ENCODE results near the gene OR12D1. TPM values are rescaled to one million over a fixed set of nuclear protein-coding genes. Genes with fewer than 3 reads are reported as not detected.

OR12D1 gene
- not detected for polyA plus RNA-seq (2012; ENCODE audit: insufficient read depth, insufficient read length, low read depth)

DNA sequence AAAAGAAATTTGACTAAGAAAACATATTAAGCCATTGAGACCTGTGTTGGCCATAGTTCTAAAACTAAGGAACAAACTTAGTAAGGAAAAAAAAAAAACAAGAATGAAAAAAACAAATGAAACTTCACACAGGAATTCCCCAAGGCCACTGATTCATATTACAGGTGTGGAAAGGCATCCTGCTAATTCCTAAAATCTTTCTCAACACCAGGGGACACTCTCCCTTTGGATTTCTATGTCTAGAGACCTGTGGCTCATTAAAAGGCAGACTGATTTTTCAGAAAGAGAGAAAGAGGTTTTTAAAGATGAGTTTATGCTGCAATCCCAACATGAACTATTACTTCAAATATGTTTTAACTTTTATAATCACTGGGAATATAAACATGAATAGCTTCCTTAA is at the start of gene OR12D1:
Gene OR12D1, plus strand, starts transcription at position 341 of the 400 bp plus-strand sequence.
- TF ChIP-seq, protein P1, sequence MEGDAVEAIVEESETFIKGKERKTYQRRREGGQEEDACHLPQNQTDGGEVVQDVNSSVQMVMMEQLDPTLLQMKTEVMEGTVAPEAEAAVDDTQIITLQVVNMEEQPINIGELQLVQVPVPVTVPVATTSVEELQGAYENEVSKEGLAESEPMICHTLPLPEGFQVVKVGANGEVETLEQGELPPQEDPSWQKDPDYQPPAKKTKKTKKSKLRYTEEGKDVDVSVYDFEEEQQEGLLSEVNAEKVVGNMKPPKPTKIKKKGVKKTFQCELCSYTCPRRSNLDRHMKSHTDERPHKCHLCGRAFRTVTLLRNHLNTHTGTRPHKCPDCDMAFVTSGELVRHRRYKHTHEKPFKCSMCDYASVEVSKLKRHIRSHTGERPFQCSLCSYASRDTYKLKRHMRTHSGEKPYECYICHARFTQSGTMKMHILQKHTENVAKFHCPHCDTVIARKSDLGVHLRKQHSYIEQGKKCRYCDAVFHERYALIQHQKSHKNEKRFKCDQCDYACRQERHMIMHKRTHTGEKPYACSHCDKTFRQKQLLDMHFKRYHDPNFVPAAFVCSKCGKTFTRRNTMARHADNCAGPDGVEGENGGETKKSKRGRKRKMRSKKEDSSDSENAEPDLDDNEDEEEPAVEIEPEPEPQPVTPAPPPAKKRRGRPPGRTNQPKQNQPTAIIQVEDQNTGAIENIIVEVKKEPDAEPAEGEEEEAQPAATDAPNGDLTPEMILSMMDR (IDR thresholded peaks at IDR 0.05; ENCODE audit: low read depth, low read length), result peak; percentile 7; the same call in 1 of the 2 replicates
- H3K4me1 ChIP-seq, result no peaks in the 10 kb centered on the region
- no peaks in the 10 kb centered on the region for H3K36me3 ChIP-seq
- no peaks in the 10 kb centered on the region for H3K27me3 ChIP-seq
- no peak within 1 kb of the TSS for H3K4me3 ChIP-seq (ENCODE audit: low read depth, low read length)
- no peak for DNase-seq
- H3K9me3 ChIP-seq, result no peaks in the 10 kb centered on the region

DNA sequence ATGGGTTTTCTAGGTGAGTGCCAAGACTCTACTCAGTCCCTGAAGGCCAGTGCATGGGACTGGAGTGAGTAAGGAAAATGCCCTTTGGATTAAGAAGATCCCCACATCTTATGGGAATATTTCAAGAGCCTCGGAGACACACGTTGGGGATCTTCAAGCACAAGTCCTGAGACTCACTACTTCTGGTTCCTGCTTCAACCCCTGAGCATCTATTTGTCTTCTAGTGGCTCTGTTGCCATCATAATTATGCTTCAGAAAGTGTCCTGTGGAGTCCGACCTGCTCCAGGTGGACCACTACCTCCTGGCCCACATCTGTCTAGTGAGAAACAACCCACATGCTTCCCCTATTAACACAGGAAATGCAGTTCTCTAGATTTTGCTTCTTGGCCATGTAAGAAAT is 46.0 kb upstream of the OR12D1 start, which contains the start of gene OR5V1:
Gene OR5V1, minus strand, starts transcription at position 101 of the 400 bp plus-strand sequence. CDS start 12,670 bp downstream, outside the sequence.
- no peak for DNase-seq
- TF ChIP-seq, protein P1 (IDR thresholded peaks at IDR 0.05; ENCODE audit: low read depth, low read length), result no peak
- Histone ChIP-seq H3K4me3 (ENCODE audit: low read depth, low read length) (no peak within 1 kb of the TSS), H3K9me3 (no peaks in the 10 kb centered on the region), H3K4me1 (no peaks in the 10 kb centered on the region), H3K36me3 (no peaks in the 10 kb centered on the region), H3K27me3 (no peaks in the 10 kb centered on the region)

DNA sequence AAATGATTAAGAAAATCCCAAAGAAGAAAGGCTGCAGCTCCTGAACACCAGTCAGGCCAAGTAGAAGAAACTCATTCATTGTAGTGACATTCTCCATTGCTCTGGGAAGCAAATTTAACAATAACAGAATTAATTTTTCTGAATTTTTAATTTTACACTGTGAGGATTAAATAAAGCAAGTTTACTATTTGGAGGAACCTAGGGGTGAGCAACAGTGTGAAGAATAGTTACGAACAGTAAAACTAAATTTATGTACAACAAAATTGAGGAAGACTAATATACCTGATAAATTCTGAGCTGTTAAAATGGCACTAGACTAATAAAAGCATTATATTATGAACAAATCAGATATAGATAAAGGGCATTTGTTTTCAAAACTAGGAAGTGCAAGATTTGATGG is 39.5 kb upstream of the OR12D1 start, which contains the start of gene OR12D3:
Gene OR12D3, minus strand, starts transcription at position 101 of the 400 bp plus-strand sequence. Its CDS starts 4 bp downstream, at position 97.
- Histone ChIP-seq H3K27me3 (no peaks in the 10 kb centered on the region), H3K4me3 (ENCODE audit: low read depth, low read length) (no peak within 1 kb of the TSS)
- TF ChIP-seq, protein P1 (IDR thresholded peaks at IDR 0.05; ENCODE audit: low read depth, low read length), result no peak

DNA sequence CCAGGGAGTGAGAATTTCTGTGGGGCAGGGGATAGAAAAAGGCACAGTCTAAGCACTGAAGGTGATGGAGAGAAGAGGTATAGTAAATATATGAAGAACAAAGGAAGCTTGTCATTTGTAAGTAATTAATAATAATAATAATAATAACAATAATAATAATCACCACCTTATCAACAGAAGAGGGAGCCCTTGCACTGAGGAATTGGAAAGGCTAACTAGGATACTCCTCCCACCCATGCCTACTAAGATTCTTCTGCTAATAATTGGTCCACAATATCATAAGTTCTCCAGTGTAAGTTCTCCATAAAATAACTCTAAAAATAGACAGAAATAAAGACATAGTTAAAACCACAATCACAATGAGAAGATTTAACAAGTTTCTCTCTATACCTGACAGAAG is 38.7 kb upstream of the OR12D1 start:
- H3K9me3 ChIP-seq, result no peaks in the 10 kb centered on the region
- TF ChIP-seq, protein P1 (IDR thresholded peaks at IDR 0.05; ENCODE audit: low read depth, low read length), result no peak
- H3K36me3 ChIP-seq, result no peaks in the 10 kb centered on the region
- H3K4me3 ChIP-seq (ENCODE audit: low read depth, low read length), result no peak overlapping the region
- H3K4me1 ChIP-seq, result no peaks in the 10 kb centered on the region
- no peaks in the 10 kb centered on the region for H3K27me3 ChIP-seq
- no peak for DNase-seq

More for the DNA sequence above, 39.5 kb upstream of the OR12D1 start, which contains the start of gene OR12D3:
- no peak for DNase-seq
- Histone ChIP-seq H3K9me3 (no peaks in the 10 kb centered on the region), H3K4me1 (no peaks in the 10 kb centered on the region), H3K36me3 (no peaks in the 10 kb centered on the region)

DNA sequence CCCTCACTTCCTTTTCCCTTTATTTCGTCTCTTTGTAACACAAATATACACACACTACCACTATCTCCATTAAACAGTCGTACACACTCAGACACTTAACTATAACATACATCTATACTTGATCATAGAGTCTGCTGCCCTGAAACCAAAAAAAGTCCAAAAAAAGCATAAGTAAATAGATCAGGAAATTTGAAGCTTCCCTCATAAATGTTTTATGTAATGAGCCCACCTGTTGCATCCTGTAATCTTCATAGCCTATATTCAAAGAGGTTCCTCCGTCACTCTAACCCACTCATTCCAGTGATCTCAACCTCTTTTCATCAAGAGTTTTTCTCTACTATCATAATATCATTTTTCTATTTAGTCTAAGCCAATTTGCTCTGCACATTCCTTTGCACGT is 26.2 kb upstream of the OR12D1 start:
- DNase-seq, result no peak
- no peaks in the 10 kb centered on the region for H3K36me3 ChIP-seq
- H3K4me3 ChIP-seq (ENCODE audit: low read depth, low read length), result no peak overlapping the region
- H3K4me1 ChIP-seq, result no peaks in the 10 kb centered on the region
- H3K9me3 ChIP-seq, result no peaks in the 10 kb centered on the region
- TF ChIP-seq, protein P1 (IDR thresholded peaks at IDR 0.05; ENCODE audit: low read depth, low read length), result no peak
- H3K27me3 ChIP-seq, result no peaks in the 10 kb centered on the region

DNA sequence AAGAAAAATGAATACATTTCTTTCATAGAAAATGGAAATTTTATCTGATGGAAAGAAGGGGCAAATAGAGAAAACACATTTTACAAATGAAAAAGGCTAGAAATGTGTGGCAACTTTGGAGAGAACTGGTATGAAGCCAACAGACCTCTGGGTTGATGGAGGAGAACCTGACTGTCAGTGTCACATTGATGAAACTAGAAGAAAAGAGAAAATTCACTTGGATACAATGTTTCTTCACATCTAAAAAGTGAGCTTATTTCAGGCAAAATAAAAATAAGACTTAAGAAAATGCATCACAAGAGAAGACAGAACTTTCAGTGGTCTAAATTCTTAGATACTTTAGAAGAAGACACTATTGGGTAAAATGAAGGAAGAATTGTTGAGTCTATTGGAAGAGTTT is 19.4 kb upstream of the OR12D1 start, which contains the start of gene OR12D2:
Gene OR12D2, plus strand, starts transcription at position 301 of the 400 bp plus-strand sequence. CDS start 1,069 bp downstream, outside the sequence.
- TF ChIP-seq, protein P1 (IDR thresholded peaks at IDR 0.05; ENCODE audit: low read depth, low read length), result no peak
- Histone ChIP-seq H3K9me3 (no peaks in the 10 kb centered on the region), H3K4me3 (ENCODE audit: low read depth, low read length) (no peak within 1 kb of the TSS), H3K36me3 (no peaks in the 10 kb centered on the region), H3K4me1 (no peaks in the 10 kb centered on the region), H3K27me3 (no peaks in the 10 kb centered on the region)
- no peak for DNase-seq

Data from BE2C (cell line).